Esophagus mucosa (tissue), 1 donor: ENCODE results near the gene HFE. TPM values are rescaled to one million over a fixed set of nuclear protein-coding genes. Genes with fewer than 3 reads are reported as not detected.
A peak's percentile ranks its signal among the peaks of the same experiment; 100 is the strongest.
"Not testable (repeated sequence)": the region's sequence is repeated elsewhere in the genome, so short reads cannot be mapped to it uniquely, and the experiment has no call there.

Experiments
- ATAC-seq: fragments of 200-7000 bp; cut with Tn5 transposase; one replicate; pipeline ENCODE4 v1.9.1; 2020
- total RNA-seq: library from RNA; stranded (reverse); gene quantifications from one replicate; pipeline ENCODE4 v1.2.4, GENCODE V29; 2023
- donor health status: DM: yes; HTN: yes; CAD: no.

HFE gene
- total RNA-seq, 1 donor from 2014 or later: 4.7 TPM

DNA sequence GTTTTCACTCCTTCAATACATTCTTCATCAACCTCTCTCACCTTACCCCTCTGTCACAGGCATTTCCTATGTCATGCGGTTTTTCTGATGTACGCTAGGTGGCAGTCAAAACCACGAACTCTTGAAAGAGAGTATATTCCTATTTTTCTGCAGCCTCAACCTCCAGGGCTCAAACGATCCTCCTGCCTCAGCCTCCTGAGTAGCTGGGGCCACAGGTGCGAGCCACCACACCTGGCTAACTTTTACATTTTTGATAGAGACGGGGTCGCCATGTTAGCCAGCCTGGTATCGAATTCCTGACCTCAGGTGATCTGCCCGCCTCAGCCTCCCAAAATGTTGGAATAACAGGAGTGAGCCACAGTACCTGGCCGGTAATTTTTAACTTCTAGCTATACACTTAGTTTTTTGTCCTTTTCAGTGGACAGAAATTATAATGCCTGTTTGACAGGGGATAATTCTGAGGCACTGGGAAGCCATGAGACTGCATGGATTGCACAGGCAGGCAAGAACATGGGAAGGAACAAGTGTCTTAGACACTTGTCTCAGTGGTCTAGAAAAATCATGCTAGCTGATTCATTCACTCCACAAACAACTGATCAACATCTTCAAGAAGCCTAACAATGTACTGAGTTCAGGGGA lies 22.5 kb upstream of the HFE start:
- ATAC-seq: peak; percentile 68

DNA sequence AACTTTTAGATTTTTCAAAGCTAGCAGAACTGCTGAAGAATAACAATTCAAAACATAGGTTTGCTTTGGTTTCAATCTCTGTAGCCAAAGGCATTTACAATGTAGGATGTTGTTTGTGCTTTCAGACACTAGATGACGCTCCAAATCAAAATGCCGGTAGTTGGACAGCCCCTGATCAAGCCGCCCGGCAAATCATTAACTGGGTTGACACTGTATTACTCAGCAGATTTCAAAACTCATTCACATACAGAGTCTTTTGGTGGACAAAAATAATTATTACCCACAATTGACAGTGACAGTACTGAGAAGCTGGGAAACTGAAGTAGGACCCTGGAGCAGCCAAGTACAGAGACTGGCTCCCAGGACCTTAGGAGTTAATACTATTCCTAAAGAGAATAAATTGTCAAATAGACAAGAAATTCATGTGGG lies 21.3 kb upstream of the HFE start:
- peak; percentile 89 for ATAC-seq

DNA sequence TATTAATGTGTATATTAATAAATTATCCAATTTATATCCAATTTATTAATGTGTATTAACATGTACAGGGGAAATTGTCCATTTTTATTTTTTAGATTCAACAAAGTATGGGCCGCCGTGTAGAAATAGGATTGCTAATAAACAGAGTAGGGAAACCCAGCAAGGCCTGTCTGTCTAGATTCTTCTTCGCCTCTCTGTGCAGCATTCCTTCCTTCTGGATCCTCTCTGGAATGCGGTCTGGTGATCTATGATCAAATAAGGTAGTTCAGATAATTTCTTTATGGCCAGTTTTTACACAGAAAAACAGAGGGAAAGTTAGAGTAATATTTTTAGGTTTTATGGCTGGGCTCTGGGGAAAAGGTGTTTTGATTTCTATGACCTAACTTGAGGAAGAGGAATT lies 19.9 kb upstream of the HFE start:
- ATAC-seq: no peak

DNA sequence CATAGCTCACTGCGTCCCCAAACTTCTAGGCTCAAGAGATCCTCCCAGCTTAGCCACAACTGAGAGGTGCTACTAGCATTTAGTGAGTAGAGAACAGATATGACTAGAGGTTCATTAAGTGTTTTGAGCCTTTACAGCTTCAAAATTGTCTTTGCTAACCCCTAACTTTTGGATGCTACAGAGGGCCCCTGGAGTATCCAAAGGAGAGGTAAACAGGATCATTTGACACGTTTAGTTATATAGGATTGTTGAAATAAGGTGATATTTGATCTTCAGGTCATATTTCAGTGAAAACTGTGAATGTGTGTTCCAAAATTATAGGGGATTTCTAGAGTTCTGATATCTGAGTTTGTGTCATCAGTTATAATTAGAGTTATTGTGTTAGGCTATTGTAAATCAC lies 19.2 kb upstream of the HFE start:
- no peak for ATAC-seq

DNA sequence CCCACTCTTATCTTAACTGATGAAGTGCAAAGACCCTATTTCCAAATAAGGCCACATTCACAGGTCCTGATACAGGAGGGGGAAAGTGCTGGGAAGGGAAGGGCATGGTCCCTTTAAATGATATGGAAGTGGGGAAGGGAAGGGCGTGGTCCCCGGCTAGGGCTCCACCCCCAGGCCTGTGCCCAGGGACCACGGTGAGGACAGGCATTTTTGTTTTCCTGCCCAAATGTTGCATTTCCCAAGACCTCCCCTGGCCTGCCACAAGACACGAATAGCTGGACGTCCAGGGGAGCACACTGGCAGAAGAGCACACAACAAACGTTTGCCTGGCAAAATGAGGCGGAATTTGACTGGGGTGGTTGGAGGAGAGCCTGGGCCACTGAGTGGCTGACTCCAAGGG lies 16.1 kb upstream of the HFE start:
- ATAC-seq: no peak

DNA sequence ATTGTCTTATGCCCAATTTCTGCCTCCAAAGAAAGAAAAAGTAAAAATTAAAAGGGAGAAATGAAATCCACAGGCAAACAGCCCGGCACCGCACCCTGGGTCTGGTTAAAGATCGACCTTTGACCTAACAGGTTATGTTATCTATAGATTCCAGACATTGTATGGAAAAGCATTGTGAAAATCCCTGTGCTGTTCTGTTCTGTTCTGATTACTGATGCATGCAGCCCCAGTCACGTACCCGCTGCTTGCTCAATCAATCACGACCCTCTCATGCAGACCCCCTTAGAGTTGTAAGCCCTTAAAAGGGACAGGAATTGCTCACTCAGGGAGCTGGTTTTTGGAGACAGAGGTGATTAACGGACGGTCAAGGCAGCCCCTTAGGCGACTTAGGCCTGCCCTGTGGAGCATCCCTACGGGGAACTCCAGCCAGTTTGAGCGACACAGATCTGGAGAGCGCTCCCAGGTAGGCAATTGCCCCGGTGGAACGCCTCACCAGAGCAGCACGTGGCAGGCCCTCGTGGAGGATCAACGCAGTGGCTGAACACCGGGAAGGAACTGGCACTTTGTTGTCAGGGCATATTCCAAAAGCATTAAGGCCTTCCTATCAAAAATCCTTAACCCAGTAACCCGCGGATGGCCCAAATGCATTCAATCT lies 12.0 kb upstream of the HFE start:
- no peak for ATAC-seq

DNA sequence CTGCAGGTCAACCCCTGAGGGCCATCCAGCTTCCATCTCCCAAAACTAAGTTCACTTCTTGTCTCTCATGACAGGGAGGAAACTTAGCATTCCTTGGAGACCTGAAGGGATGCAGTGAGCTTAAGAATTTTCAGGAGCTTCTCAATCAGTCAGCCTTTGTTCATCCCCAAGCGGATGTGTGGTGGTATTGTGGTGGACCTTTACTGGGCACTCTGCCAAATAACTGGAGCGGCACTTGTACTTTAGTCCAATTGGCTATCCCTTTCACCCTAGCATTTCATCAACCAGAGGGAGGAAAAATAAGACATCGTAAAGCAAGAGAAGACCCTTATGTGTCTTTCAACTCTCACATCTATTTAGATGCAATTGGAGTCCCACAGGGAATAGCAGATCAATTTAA lies 9.2 kb upstream of the HFE start:
- ATAC-seq: not testable (repeated sequence)

DNA sequence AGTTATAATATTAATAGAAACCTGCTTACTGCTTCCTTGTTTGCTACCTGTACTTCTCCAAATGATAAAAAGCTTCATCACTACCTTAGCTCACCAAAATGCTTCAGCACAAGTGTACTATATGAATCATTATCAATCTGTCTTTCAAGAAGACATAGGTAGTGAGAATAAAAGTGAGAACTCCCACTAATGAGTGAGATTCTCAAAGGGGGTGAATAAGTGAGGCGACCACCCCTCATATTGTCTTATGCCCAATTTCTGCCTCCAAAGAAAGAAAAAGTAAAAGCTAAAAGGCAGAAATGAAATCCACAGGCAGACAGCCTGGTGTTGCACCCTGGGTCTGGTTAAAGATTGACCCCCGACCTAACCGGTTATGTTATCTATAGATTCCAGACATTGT lies 6.1 kb upstream of the HFE start:
- ATAC-seq: not testable (repeated sequence)

DNA sequence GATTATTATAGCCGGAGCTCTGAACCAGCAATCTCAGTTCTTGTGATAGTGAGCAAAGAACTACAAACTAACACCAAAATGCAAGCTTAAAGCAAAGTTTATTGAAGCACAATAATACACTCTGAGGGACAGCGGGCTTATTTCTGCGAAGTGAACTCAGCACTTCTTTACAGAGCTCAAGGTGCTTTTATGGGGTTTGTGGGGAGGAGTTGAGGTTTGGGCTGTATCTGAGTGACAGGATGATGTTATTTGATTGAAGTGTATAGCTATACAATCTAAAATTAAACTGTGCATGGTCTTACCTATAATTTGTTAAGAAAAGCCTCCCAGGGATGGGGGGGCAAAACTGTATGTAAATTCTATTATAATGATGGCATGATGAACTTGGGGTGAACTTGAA lies 1.0 kb upstream of the HFE start:
- no peak for ATAC-seq

DNA sequence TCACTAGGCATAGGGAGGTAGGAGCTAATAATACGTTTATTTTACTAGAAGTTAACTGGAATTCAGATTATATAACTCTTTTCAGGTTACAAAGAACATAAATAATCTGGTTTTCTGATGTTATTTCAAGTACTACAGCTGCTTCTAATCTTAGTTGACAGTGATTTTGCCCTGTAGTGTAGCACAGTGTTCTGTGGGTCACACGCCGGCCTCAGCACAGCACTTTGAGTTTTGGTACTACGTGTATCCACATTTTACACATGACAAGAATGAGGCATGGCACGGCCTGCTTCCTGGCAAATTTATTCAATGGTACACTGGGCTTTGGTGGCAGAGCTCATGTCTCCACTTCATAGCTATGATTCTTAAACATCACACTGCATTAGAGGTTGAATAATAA lies 1.1 kb downstream of the HFE start:
- no peak for ATAC-seq

DNA sequence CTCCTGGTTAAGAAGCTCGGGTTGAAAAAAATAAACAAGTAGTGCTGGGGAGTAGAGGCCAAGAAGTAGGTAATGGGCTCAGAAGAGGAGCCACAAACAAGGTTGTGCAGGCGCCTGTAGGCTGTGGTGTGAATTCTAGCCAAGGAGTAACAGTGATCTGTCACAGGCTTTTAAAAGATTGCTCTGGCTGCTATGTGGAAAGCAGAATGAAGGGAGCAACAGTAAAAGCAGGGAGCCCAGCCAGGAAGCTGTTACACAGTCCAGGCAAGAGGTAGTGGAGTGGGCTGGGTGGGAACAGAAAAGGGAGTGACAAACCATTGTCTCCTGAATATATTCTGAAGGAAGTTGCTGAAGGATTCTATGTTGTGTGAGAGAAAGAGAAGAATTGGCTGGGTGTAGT lies 2.0 kb downstream of the HFE start:
- ATAC-seq: no peak

DNA sequence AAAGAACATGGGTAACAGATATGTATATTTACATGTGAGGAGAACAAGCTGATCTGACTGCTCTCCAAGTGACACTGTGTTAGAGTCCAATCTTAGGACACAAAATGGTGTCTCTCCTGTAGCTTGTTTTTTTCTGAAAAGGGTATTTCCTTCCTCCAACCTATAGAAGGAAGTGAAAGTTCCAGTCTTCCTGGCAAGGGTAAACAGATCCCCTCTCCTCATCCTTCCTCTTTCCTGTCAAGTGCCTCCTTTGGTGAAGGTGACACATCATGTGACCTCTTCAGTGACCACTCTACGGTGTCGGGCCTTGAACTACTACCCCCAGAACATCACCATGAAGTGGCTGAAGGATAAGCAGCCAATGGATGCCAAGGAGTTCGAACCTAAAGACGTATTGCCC lies 5.2 kb downstream of the HFE start:
- ATAC-seq: no peak

DNA sequence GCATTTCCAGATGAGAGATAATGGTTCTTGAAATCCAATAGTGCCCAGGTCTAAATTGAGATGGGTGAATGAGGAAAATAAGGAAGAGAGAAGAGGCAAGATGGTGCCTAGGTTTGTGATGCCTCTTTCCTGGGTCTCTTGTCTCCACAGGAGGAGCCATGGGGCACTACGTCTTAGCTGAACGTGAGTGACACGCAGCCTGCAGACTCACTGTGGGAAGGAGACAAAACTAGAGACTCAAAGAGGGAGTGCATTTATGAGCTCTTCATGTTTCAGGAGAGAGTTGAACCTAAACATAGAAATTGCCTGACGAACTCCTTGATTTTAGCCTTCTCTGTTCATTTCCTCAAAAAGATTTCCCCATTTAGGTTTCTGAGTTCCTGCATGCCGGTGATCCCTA lies 6.8 kb downstream of the HFE start:
- no peak for ATAC-seq

DNA sequence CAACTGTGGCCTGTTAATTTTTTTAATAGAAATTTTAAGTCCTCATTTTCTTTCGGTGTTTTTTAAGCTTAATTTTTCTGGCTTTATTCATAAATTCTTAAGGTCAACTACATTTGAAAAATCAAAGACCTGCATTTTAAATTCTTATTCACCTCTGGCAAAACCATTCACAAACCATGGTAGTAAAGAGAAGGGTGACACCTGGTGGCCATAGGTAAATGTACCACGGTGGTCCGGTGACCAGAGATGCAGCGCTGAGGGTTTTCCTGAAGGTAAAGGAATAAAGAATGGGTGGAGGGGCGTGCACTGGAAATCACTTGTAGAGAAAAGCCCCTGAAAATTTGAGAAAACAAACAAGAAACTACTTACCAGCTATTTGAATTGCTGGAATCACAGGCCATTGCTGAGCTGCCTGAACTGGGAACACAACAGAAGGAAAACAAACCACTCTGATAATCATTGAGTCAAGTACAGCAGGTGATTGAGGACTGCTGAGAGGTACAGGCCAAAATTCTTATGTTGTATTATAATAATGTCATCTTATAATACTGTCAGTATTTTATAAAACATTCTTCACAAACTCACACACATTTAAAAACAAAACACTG lies 10.1 kb downstream of the HFE start:
- ATAC-seq: peak; percentile 82

DNA sequence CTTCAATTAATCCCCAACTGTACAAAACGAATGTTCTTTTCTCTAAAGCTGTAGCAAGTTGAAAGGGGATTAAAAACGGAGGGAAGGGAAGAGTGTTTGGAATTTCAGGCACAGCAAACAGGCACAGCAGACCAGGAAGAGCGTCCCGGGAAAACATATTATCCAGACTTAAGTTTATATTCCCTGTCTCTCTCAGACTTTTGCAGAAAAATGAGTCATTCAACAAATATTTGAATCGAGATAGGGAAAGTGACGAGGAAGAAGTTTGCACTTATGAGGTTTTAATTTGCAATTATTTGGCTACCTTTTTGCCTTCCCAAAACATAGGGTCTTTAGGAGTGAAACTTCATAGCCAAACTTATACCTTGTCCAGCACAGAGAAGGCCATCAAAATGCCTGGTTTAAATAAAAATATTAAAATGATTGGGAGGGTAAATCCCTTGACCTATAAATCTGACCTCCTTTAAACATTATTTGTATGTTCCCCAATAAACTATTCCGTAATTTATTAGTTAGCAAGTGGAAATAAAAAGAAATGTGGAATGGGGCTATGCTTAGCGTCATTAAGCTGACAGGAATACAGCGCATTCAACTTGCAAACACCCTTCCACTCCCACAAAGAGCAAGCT lies 16.0 kb downstream of the HFE start:
- peak; percentile 96 for ATAC-seq

DNA sequence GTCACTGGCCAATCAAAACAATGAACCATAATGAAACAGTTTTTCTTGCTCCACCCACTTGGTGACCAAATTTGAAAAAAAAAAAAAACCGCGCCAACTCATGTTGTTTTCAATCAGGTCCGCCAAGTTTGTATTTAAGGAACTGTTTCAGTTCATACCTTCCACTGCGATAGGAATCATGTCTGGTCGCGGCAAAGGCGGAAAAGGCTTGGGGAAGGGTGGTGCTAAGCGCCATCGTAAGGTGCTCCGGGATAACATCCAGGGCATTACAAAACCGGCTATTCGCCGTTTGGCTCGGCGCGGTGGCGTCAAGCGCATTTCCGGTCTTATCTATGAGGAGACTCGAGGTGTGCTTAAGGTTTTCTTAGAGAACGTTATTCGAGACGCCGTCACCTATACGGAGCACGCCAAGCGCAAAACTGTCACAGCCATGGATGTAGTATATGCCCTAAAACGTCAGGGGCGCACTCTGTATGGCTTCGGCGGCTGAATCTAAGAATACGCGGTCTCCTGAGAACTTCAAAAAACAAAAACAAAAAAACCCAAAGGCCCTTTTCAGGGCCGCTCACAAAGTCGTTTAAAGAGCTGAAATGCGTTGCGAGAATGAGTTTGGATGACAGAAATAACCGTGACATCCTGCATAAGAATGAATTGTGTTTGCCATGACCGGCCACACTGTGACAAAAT lies 16.7 kb downstream of the HFE start:
- ATAC-seq: peak; percentile 92

DNA sequence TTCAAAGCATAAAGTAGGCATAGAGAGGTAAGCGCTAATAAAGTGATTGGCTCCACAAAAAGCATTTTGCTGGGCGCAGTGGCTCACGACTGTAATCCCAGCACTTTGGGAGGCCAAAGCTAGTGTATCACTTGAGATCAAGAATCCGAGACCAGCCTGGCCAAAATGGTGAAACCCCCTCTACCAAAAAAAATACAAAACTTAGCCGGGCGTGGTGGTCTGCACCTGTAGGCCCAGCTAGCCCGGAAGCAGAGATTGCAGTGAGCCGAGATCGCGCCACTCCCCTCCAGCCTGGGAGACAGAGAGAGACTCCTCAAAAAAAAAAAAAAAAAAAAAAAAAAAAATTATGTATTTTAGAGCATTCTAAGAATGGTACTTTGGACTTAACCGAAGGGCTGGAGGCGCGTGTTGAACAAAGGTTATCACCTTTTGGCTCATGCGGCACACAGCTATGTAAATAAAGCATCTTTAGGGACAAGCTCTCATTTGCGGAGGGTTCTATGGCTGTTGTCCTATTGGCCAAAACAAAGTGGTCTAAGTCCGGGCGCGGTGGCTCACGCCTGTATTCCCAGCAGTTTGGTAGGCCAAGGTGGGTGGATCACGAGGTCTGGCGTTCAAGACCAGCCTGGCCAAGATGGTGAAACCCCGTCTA lies 17.4 kb downstream of the HFE start:
- ATAC-seq: no peak

DNA sequence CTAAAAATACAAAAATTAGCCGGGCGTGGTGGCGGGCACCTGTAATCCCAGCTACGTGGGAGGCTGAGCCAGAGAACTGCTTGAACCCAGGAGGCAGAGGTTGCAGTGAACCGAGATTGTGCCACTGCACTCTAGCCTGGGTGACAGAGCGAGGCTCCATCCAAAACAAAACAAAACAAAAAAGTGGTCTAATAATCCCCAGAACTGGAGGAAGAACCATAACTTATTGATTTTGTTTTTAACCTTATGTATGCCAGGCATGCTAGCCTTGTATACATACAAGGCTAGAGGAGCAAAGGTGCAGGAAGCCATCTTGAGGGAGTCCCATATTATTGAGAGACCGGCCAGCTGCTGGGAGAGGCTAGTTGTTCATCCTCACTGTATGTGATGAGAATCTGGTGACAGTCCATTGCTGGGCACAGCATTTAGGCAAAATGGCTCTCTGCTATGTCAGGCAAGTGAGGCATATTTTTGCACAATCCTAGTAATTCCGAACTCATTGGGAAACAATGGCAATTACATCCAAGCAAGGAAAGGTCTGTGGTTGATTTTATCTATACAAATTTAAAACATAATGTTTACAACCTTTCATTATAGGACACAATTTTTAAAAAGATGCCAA lies 18.0 kb downstream of the HFE start:
- ATAC-seq: no peak

DNA sequence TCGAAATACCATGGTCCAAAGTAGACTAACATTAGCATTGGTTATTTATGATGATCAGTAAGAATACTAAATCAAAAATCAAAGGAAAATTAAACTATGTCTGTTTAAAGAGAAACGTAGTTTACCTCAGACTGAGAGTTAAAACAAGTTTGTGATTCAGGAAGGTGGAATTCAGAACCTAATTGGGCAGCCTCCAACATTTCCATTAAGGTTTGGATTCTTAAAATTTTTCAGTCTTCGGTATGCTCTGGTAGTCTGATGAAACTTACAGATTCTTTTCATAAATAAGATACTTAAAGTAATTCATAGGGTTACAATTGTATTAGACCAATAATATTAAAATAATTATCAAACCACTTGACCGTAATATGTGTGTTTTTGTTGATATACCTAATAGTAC lies 18.6 kb downstream of the HFE start:
- ATAC-seq: no peak

DNA sequence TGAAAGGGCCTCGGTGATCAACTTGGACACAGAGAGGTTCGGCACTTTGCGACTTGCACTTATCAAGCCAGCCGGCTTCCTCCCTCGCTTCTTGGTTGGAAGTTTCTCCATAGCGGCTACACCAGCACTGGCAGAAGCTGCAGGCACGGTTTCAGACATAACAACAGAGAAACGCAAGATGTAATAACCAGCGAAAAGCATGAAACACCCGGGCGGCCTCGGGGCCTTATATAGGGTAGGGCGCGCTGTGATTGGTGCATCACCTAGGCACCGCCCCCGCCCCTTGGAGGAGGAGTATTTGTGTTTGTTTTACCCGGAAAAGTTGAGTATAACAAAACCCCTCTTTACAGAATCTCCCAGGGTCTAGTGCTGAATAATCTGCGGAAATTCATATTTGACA lies 20.7 kb downstream of the HFE start:
- ATAC-seq: no peak

DNA sequence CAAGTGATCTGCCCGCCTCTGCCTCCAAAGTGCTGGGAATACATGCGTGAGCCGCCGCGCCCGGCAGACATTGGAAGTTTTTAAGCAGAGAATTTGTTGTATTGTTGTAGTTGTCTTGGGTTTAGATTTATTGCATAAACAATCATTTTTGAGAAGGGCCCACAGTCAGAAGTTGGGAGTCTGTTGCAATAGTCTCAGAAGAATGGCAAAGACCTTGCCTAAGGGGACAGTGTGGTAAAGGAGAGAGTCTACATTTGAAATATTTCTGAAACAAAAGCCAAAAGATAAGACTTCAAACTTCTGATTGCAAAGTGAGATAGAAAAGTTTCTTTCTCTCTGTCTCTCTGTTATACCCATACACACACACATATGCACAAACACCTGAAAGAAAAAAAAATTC lies 22.5 kb downstream of the HFE start:
- no peak for ATAC-seq

DNA sequence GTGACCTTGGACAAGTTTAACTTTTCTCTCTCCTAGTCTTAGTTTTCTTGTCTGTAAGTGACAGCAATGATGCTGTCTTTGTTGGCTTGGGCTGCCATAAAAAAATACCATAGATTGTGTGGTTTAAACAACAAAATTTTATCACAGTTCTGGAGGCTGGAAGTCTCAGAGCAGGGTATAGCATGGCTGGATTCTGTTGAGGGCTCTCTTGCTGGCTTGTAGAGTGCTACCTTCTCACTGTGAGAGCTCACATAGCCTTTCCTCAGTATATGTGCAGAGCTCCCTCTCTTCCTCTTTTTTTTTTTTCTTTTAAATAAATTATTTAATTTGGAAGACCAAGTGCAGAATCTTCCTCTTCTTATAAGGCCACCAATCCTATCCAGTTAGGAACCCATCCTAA lies 26.3 kb downstream of the HFE start:
- ATAC-seq: no peak
